NB4 (cell line): ENCODE measurements around the gene C6orf47.

Experiments
- POLR2A ChIP-seq: IDR thresholded peaks from 2 replicates; pipeline ENCODE4 v1.6.1; 2011; ENCODE audit warnings: mild to moderate bottlenecking; ENCODE audit not compliant: insufficient read length; ENCODE audit errors: extremely low read depth
- TF ChIP-seq, protein P1 (sequence below): IDR thresholded peaks from one replicate; pipeline ENCODE4 v1.5.1; 2012; ENCODE audit warnings: low read depth, low read length
- TF ChIP-seq, protein P2 (sequence below): IDR thresholded peaks from 2 replicates; pipeline ENCODE4 v1.6.1; 2011; ENCODE audit warnings: low read depth, low read length

DNA sequence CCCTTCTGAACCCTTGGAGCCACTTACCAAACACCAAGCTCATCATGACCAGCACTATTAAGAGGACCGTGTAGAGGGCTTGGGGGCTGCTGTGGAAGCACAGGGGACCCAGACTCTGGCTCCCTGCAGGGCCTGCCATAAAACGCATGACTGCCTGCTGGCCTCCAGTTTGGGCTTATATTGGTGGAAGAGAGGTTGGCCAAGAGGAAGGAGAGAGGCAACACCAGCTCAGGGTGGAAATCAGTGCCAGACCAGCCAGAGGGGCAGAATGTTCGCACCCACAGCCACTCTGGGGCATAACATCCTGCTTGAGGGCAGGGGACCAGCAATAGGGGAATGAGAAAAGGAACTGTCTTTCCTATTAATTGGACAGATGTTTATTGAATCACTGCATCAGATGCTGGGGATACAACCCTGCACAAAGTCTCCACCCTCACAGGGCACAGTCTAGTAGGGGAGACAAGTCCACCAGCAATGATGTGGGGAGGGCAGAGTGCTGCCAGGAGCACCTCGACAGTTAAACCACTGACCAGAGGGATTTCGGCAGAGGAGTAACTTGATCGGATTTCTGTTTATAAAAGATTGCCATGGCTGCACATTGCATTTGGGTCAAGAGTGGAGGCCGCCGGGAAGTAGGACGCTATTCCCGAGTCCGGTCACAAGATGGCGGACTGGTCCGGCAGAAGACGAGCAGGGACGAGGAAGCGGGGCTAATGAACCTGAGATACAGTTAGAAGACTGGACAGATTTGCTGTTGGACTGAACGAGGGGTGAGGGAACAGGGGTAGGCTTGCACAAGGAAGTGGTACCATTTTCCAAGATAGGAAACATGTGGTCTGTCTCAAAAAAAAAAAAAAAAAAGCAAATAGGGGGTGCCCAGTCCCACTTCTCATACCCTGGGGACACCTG lies 19.9 kb upstream of the C6orf47 start, which contains the start of gene LY6G5C:
- TF ChIP-seq, protein P1, sequence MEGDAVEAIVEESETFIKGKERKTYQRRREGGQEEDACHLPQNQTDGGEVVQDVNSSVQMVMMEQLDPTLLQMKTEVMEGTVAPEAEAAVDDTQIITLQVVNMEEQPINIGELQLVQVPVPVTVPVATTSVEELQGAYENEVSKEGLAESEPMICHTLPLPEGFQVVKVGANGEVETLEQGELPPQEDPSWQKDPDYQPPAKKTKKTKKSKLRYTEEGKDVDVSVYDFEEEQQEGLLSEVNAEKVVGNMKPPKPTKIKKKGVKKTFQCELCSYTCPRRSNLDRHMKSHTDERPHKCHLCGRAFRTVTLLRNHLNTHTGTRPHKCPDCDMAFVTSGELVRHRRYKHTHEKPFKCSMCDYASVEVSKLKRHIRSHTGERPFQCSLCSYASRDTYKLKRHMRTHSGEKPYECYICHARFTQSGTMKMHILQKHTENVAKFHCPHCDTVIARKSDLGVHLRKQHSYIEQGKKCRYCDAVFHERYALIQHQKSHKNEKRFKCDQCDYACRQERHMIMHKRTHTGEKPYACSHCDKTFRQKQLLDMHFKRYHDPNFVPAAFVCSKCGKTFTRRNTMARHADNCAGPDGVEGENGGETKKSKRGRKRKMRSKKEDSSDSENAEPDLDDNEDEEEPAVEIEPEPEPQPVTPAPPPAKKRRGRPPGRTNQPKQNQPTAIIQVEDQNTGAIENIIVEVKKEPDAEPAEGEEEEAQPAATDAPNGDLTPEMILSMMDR, result peak; percentile 60
- TF ChIP-seq POLR2A, result no peak
- TF ChIP-seq, protein P2, sequence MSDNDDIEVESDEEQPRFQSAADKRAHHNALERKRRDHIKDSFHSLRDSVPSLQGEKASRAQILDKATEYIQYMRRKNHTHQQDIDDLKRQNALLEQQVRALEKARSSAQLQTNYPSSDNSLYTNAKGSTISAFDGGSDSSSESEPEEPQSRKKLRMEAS, result 0 out of 2 replicates have a peak, but pooled peaks have one; percentile 23
